ENCODE results near the gene TAF11.

DNA sequence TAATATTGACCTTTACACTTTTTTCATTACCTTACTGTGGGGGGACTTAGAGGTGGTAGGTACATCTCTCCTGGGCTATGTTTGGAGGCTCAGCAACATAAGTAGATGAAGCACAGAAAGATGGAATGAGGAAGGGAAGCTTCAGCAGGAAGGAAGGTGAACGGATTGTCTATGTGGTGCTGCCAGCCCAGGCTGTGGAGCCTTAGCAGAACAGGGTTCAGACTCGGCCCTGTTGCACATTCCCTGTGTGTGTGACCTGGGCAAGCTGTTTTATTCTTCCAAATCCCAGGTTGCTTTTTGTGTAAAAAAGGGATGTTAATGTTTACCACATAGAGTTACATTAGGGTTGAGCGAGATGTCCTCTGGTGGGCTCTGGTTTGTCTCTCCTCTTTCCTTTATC lies 42.4 kb upstream of the TAF11 start:
- no peak for TF ChIP-seq POLR2A (IDR thresholded peaks at IDR 0.05)
- TF ChIP-seq, protein P1, sequence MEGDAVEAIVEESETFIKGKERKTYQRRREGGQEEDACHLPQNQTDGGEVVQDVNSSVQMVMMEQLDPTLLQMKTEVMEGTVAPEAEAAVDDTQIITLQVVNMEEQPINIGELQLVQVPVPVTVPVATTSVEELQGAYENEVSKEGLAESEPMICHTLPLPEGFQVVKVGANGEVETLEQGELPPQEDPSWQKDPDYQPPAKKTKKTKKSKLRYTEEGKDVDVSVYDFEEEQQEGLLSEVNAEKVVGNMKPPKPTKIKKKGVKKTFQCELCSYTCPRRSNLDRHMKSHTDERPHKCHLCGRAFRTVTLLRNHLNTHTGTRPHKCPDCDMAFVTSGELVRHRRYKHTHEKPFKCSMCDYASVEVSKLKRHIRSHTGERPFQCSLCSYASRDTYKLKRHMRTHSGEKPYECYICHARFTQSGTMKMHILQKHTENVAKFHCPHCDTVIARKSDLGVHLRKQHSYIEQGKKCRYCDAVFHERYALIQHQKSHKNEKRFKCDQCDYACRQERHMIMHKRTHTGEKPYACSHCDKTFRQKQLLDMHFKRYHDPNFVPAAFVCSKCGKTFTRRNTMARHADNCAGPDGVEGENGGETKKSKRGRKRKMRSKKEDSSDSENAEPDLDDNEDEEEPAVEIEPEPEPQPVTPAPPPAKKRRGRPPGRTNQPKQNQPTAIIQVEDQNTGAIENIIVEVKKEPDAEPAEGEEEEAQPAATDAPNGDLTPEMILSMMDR (IDR thresholded peaks at IDR 0.05) = no peak

All from transverse colon (tissue), 3 donors.